GM23248 (cell line): ENCODE measurements around the gene PCDHB14.
"Not testable (repeated sequence)": the region's sequence is repeated elsewhere in the genome, so short reads cannot be mapped to it uniquely, and the experiment has no call there.

Source experiments
- EZH2 ChIP-seq: fragments of 200-600 bp; sonication (generic); IDR thresholded peaks from 2 replicates; pipeline ENCODE4 v1.6.1; 2018; ENCODE audit warnings: antibody characterized with exemption, mild to moderate bottlenecking; ENCODE audit not compliant: insufficient read depth, poor library complexity, severe bottlenecking
- EZH2phosphoT487 ChIP-seq: fragments of 200-600 bp; sonication (generic); IDR thresholded peaks from 2 replicates; pipeline ENCODE4 v1.6.1; 2018; ENCODE audit warnings: antibody characterized with exemption, moderate library complexity, mild to moderate bottlenecking, low read depth; ENCODE audit not compliant: insufficient read depth

GRCh38 chr5:141235922-141236321 is 12.8 kb downstream of the PCDHB14 start:
- TF ChIP-seq EZH2, EZH2phosphoT487: not testable (repeated sequence)
